RWPE2 (cell line): ENCODE results near the gene RHOF.

ENCODE experiments used
- ATAC-seq: fragments of 200-7000 bp; cut with Tn5 transposase; 3 replicates; pipeline ENCODE4 v1.9.1; 2021; ENCODE audit warnings: low read depth
- DNase-seq: peaks from one replicate; pipeline ENCODE4 v3.0.0-alpha.2; 2020; ENCODE audit warnings: low spot score
- H3K27ac ChIP-seq: fragments of 450-650 bp; 2 replicates; pipeline ENCODE4 v1.5.1; 2017; ENCODE audit warnings: mild to moderate bottlenecking; ENCODE audit not compliant: poor library complexity, severe bottlenecking
- H3K27me3 ChIP-seq: fragments of 250-450 bp; sonication (Bioruptor Pico); 2 replicates; pipeline ENCODE4 v1.5.1; 2021; ENCODE audit warnings: mild to moderate bottlenecking, moderate library complexity; ENCODE audit not compliant: insufficient read depth, poor library complexity, severe bottlenecking
- H3K36me3 ChIP-seq: fragments of 250-450 bp; sonication (Bioruptor Pico); 2 replicates; pipeline ENCODE4 v1.5.1; 2020; ENCODE audit warnings: low read depth, mild to moderate bottlenecking, moderate library complexity
- H3K4me1 ChIP-seq: fragments of 250-450 bp; sonication (Bioruptor Pico); 2 replicates; pipeline ENCODE4 v1.5.1; 2021; ENCODE audit warnings: mild to moderate bottlenecking, moderate library complexity; ENCODE audit not compliant: insufficient read depth, poor library complexity, severe bottlenecking
- H3K4me3 ChIP-seq: fragments of 250-450 bp; sonication (Bioruptor Pico); 2 replicates; pipeline ENCODE4 v1.5.1; 2021; ENCODE audit warnings: mild to moderate bottlenecking, moderate library complexity; ENCODE audit not compliant: severe bottlenecking
- H3K9me3 ChIP-seq: fragments of 250-450 bp; sonication (Bioruptor Pico); 2 replicates; pipeline ENCODE4 v1.5.1; 2021; ENCODE audit warnings: mild to moderate bottlenecking, moderate library complexity; ENCODE audit not compliant: severe bottlenecking
- CTCF ChIP-seq: fragments of 450-650 bp; IDR thresholded peaks from one replicate; pipeline ENCODE4 v1.5.1; 2017; ENCODE audit warnings: mild to moderate bottlenecking, moderate library complexity; ENCODE audit not compliant: poor library complexity, severe bottlenecking

The RHOF gene

GRCh38 chr12:121741743-121742142 is 51.7 kb downstream of the RHOF start:
- Histone ChIP-seq H3K27ac (no peak overlapping the region), H3K9me3 (no peaks in the 10 kb centered on the region), H3K27me3 (no peaks in the 10 kb centered on the region), H3K4me3 (no peak overlapping the region), H3K36me3 (no peaks in the 10 kb centered on the region), H3K4me1 (no peaks in the 10 kb centered on the region)
- no peak for DNase-seq
- ATAC-seq, result no peak
- TF ChIP-seq CTCF, result no peak

GRCh38 chr12:121740847-121741246 is 52.6 kb downstream of the RHOF start:
- Histone ChIP-seq H3K36me3 (no peaks in the 10 kb centered on the region), H3K4me1 (no peaks in the 10 kb centered on the region), H3K27me3 (no peaks in the 10 kb centered on the region), H3K27ac (no peak overlapping the region), H3K4me3 (no peak overlapping the region), H3K9me3 (no peaks in the 10 kb centered on the region)
- ATAC-seq (no peak), DNase-seq (no peak)
- TF ChIP-seq CTCF, result no peak

GRCh38 chr12:121738340-121738858 is 55.1 kb downstream of the RHOF start:
- TF ChIP-seq CTCF, result no peak
- no peak overlapping the region for H3K27ac ChIP-seq
- DNase-seq, result no peak
- H3K4me3 ChIP-seq, result no peak overlapping the region
- no peak for ATAC-seq
- no peaks in the 10 kb centered on the region for H3K36me3 ChIP-seq
- H3K4me1 ChIP-seq, result no peaks in the 10 kb centered on the region
- H3K27me3 ChIP-seq, result no peaks in the 10 kb centered on the region
- no peaks in the 10 kb centered on the region for H3K9me3 ChIP-seq

- no peak for TF ChIP-seq CTCF
- no peak for ATAC-seq
Measured at GRCh38 chr12:121733849-121734248, 59.6 kb downstream of the RHOF start.

GRCh38 chr12:121731473-121731872 is 62.0 kb downstream of the RHOF start:
- Histone ChIP-seq H3K27me3 (no peaks in the 10 kb centered on the region), H3K9me3 (no peaks in the 10 kb centered on the region), H3K4me1 (no peaks in the 10 kb centered on the region), H3K4me3 (no peak overlapping the region), H3K36me3 (peaks cover 10% of the 10 kb centered on the region; the same call in 1 of the 2 replicates), H3K27ac (no peak overlapping the region)
- no peak for TF ChIP-seq CTCF
- ATAC-seq (no peak), DNase-seq (no peak)

More at GRCh38 chr12:121733849-121734248, 59.6 kb downstream of the RHOF start:
- Histone ChIP-seq H3K27me3 (no peaks in the 10 kb centered on the region), H3K9me3 (no peaks in the 10 kb centered on the region), H3K36me3 (peaks cover 10% of the 10 kb centered on the region; the same call in 1 of the 2 replicates), H3K27ac (no peak overlapping the region), H3K4me3 (no peak overlapping the region), H3K4me1 (no peaks in the 10 kb centered on the region)
- no peak for DNase-seq
